Ureter (tissue), 1 donor: Measurements from ENCODE around the gene EEF2. TPM values are rescaled to one million over a fixed set of nuclear protein-coding genes. Genes with fewer than 3 reads are reported as not detected.
A peak's percentile ranks its signal among the peaks of the same experiment; 100 is the strongest.
"Not testable (repeated sequence)": the region's sequence is repeated elsewhere in the genome, so short reads cannot be mapped to it uniquely, and the experiment has no call there.

Experiments
- DNase-seq: peaks from one replicate; pipeline ENCODE4 v3.0.0-alpha.2; 2020; ENCODE audit warnings: low spot score
- total RNA-seq: library from RNA; stranded (reverse); gene quantifications from one replicate; pipeline ENCODE4 v1.2.4, GENCODE V29; 2023
- donor health status: DM: yes; HTN: yes; CAD: no.

The EEF2 gene
- total RNA-seq, 1 donor from 2014 or later = 2,169 TPM

- no peak for DNase-seq
These were observed 29.6 kb upstream of the EEF2 start for GRCh38 chr19:4014541-4015491.

- no peak for DNase-seq
These were observed 28.8 kb upstream of the EEF2 start for GRCh38 chr19:4013886-4014540.

GRCh38 chr19:4012975-4013634 is 27.8 kb upstream of the EEF2 start:
- no peak for DNase-seq

- no peak for DNase-seq
These were observed 27.1 kb upstream of the EEF2 start for GRCh38 chr19:4012092-4012974.

- DNase-seq = not testable (repeated sequence)
These were observed 26.2 kb upstream of the EEF2 start for GRCh38 chr19:4011430-4011829.

GRCh38 chr19:4010808-4011110 is 25.5 kb upstream of the EEF2 start:
- no peak for DNase-seq

- no peak for DNase-seq
These were observed 24.9 kb upstream of the EEF2 start for GRCh38 chr19:4009990-4010807.

- DNase-seq = no peak
These were observed 22.7 kb upstream of the EEF2 start for GRCh38 chr19:4007836-4008539.

GRCh38 chr19:4007021-4007835 is 22.0 kb upstream of the EEF2 start, which contains the start of gene PIAS4:
TSS of gene PIAS4 (plus strand) at chr19:4007736. CDS start at chr19:4007761, 25 bp downstream.
- DNase-seq = peak; percentile 95

- DNase-seq = not testable (repeated sequence)
These were observed 20.2 kb upstream of the EEF2 start for GRCh38 chr19:4005436-4005835.

- DNase-seq = not testable (repeated sequence)
These were observed 15.5 kb upstream of the EEF2 start for GRCh38 chr19:4000798-4001197.

- not testable (repeated sequence) for DNase-seq
These were observed 13.6 kb upstream of the EEF2 start for GRCh38 chr19:3998667-3999412.

GRCh38 chr19:3995607-3996006 is 10.3 kb upstream of the EEF2 start:
- DNase-seq = no peak

- no peak for DNase-seq
These were observed 5.5 kb upstream of the EEF2 start for GRCh38 chr19:3990815-3991117.

- DNase-seq = peak; percentile 85
These were observed 2.5 kb upstream of the EEF2 start for GRCh38 chr19:3987619-3988371.

GRCh38 chr19:3986260-3987041 is 1.2 kb upstream of the EEF2 start:
- peak; percentile 73 for DNase-seq
